ENCODE data around the gene PHF19. TPM values are rescaled to one million over a fixed set of nuclear protein-coding genes. Genes with fewer than 3 reads are reported as not detected.
A peak's percentile ranks its signal among the peaks of the same experiment; 100 is the strongest.

The PHF19 gene
- total RNA-seq, 2 experiments from 2014 or later: 60.3 to 63.0 TPM

- Histone ChIP-seq H3K27me3 (ENCODE audit: control insufficient read depth in 1 of 2, insufficient read depth in 2 of 2, low read length in 2 of 2) (no peaks in the 10 kb centered on the region), H3K4me3 (ENCODE audit: low read length) (no peak overlapping the region), H3K36me3 (ENCODE audit: insufficient read depth, low read length) (peaks cover 17% of the 10 kb centered on the region), H3K9me3 (ENCODE audit: control insufficient read depth in 1 of 2, insufficient read depth in 1 of 2, low read length in 2 of 2) (no peaks in the 10 kb centered on the region), H3K4me1 (ENCODE audit: insufficient read depth, low read length) (peaks cover 14% of the 10 kb centered on the region), H3K27ac (ENCODE audit: low read depth in 1 of 2, low read length in 2 of 2) (no peak overlapping the region)
- TF ChIP-seq CTCF (IDR thresholded peaks at IDR 0.05): no peak
- ATAC-seq (ENCODE audit: poor library complexity) (no peak), DNase-seq (no peak)
- POLR2A ChIA-PET: interaction anchor here (0.8 to 1.6 kb wide), 4 partner anchors 9 to 84 kb away, joined by 3 read pairs; partner anchors contain the start of gene PSMD5
- Mint-ChIP-seq H3K27ac (peak overlapping the region; percentile 38), H3K27me3 (no peaks in the 10 kb centered on the region), H3K4me1 (ENCODE audit: low read depth) (peaks cover 71% of the 10 kb centered on the region), H3K9me3 (no peaks in the 10 kb centered on the region), H3K36me3 (ENCODE audit: low read depth) (peaks cover 91% of the 10 kb centered on the region), H3K4me3 (no peak overlapping the region)
- CTCF ChIA-PET: no interaction called here
- intact Hi-C loops (cut with DNase I, micrococcal nuclease): no loop called here
Observed at GRCh38 chr9:120851449-120851848, 25.5 kb downstream of the PHF19 start.

- Histone ChIP-seq H3K9me3 (ENCODE audit: control insufficient read depth in 1 of 2, insufficient read depth in 1 of 2, low read length in 2 of 2) (no peaks in the 10 kb centered on the region), H3K36me3 (ENCODE audit: insufficient read depth, low read length) (peaks cover 12% of the 10 kb centered on the region), H3K27me3 (ENCODE audit: control insufficient read depth in 1 of 2, insufficient read depth in 2 of 2, low read length in 2 of 2) (no peaks in the 10 kb centered on the region), H3K4me3 (ENCODE audit: low read length) (no peak overlapping the region), H3K4me1 (ENCODE audit: insufficient read depth, low read length) (peaks cover 25% of the 10 kb centered on the region), H3K27ac (ENCODE audit: low read depth in 1 of 2, low read length in 2 of 2) (no peak overlapping the region)
- POLR2A ChIA-PET: interaction anchor here (0.6 kb wide), 1 partner anchor 206 kb away, joined by 3 read pairs; no protein-coding TSS in a partner anchor
- ATAC-seq (ENCODE audit: poor library complexity): no peak
- Mint-ChIP-seq H3K4me3 (no peak overlapping the region), H3K9me3 (no peaks in the 10 kb centered on the region), H3K36me3 (ENCODE audit: low read depth) (peaks cover 94% of the 10 kb centered on the region), H3K27ac (peak overlapping the region; percentile 38), H3K4me1 (ENCODE audit: low read depth) (peaks cover 82% of the 10 kb centered on the region), H3K27me3 (no peaks in the 10 kb centered on the region)
- CTCF ChIA-PET: no interaction called here
- intact Hi-C loops (cut with DNase I, micrococcal nuclease): no loop called here
- TF ChIP-seq CTCF (IDR thresholded peaks at IDR 0.05): no peak
- no peak for DNase-seq
Observed at GRCh38 chr9:120850315-120850714, 26.7 kb downstream of the PHF19 start.

GRCh38 chr9:120846906-120847305, 30.1 kb downstream of the PHF19 start:
- no peak for TF ChIP-seq CTCF (IDR thresholded peaks at IDR 0.05)
- H3K27ac Mint-ChIP-seq: peak overlapping the region; percentile 99
- Histone ChIP-seq H3K27me3 (ENCODE audit: control insufficient read depth in 1 of 2, insufficient read depth in 2 of 2, low read length in 2 of 2) (no peaks in the 10 kb centered on the region), H3K9me3 (ENCODE audit: control insufficient read depth in 1 of 2, insufficient read depth in 1 of 2, low read length in 2 of 2) (peaks cover 0 to 10% of the 10 kb centered on the region in 2 experiments), H3K36me3 (ENCODE audit: insufficient read depth, low read length) (peaks cover under 1% of the 10 kb centered on the region), H3K27ac (ENCODE audit: low read depth in 1 of 2, low read length in 2 of 2) (peak overlapping the region; percentile 72 to 83), H3K4me3 (ENCODE audit: low read length) (peak overlapping the region; percentile 3), H3K4me1 (ENCODE audit: insufficient read depth, low read length) (peaks cover 51% of the 10 kb centered on the region)
- no peaks in the 10 kb centered on the region for H3K27me3 Mint-ChIP-seq
- peaks cover 95% of the 10 kb centered on the region for H3K36me3 Mint-ChIP-seq (ENCODE audit: low read depth)
- H3K4me1 Mint-ChIP-seq (ENCODE audit: low read depth): peaks cover 86% of the 10 kb centered on the region
- H3K9me3 Mint-ChIP-seq: no peaks in the 10 kb centered on the region
- CTCF ChIA-PET: interaction anchor here (1.0 to 3.8 kb wide), 4 partner anchors 20 to 275 kb away, joined by 3 to 15 read pairs (median 4); no protein-coding TSS in a partner anchor
- DNase-seq: peak in 1 of 14 experiments; percentile 10
- intact Hi-C loops (cut with DNase I, micrococcal nuclease): loop anchor here (1.0 to 10.0 kb wide), 6 partner anchors 21 to 228 kb away; partner anchors contain the start of genes CNTRL (in 1 of the 2) and MEGF9 (in 1 of the 2)
- peak overlapping the region; percentile 96 for H3K4me3 Mint-ChIP-seq
- no peak for ATAC-seq (ENCODE audit: poor library complexity)
- POLR2A ChIA-PET: interaction anchor here (0.7 to 5.4 kb wide), 32 partner anchors 9 to 355 kb away, joined by 3 to 54 read pairs (median 5); partner anchors contain the start of genes FBXW2, PHF19, RAB14 and TRAF1

All from CD4-positive, alpha-beta T cell (primary cell).